OCI-LY1 (cell line): ENCODE results near the gene ADAMTS3.

ENCODE experiments used
- H2AFZ ChIP-seq: fragments of 200-600 bp; sonication (generic), shearing (Covaris generic); 2 replicates; pipeline ENCODE4 v1.6.0; 2014; ENCODE audit warnings: antibody characterized with exemption, mild to moderate bottlenecking, low read length
- H3F3A ChIP-seq: fragments of 200-600 bp; sonication (generic), shearing (Covaris generic); 2 replicates; pipeline ENCODE4 v1.6.0; 2014; ENCODE audit warnings: mild to moderate bottlenecking, antibody characterized with exemption, low read length, moderate library complexity; ENCODE audit not compliant: insufficient read depth
- H3K27ac ChIP-seq: fragments of 200-600 bp; sonication (generic); 2 replicates; pipeline ENCODE4 v1.5.1; 2014; ENCODE audit warnings: low read length, mixed run types, mild to moderate bottlenecking, low read depth; ENCODE audit not compliant: poor library complexity, severe bottlenecking
- H3K27me3 ChIP-seq: fragments of 200-600 bp; sonication (generic); 2 replicates; pipeline ENCODE4 v1.6.0; 2014; ENCODE audit warnings: antibody characterized with exemption, mild to moderate bottlenecking, low read length, moderate library complexity; ENCODE audit not compliant: insufficient read depth
- H3K36me3 ChIP-seq: fragments of 200-600 bp; sonication (generic); 2 replicates; pipeline ENCODE4 v1.6.1; 2014; ENCODE audit warnings: mild to moderate bottlenecking, antibody characterized with exemption, low read length, moderate library complexity, mixed read lengths; ENCODE audit not compliant: insufficient read depth
- H3K4me1 ChIP-seq: fragments of 200-600 bp; sonication (generic); 2 replicates; pipeline ENCODE4 v1.5.1; 2014; ENCODE audit warnings: mild to moderate bottlenecking, low read length, moderate library complexity; ENCODE audit not compliant: insufficient read depth, severe bottlenecking
- H3K4me2 ChIP-seq: fragments of 200-600 bp; sonication (generic), shearing (Covaris generic); 2 replicates; pipeline ENCODE4 v1.6.1; 2014; ENCODE audit warnings: low read length
- H3K4me3 ChIP-seq: fragments of 200-600 bp; sonication (generic); 2 replicates; pipeline ENCODE4 v1.5.1; 2014; ENCODE audit warnings: low read length, low read depth, mild to moderate bottlenecking, mixed read lengths; ENCODE audit not compliant: poor library complexity, severe bottlenecking
- H3K79me2 ChIP-seq: fragments of 200-600 bp; shearing (Covaris generic); 2 replicates; pipeline ENCODE4 v1.6.1; 2016; ENCODE audit warnings: mixed run types, low read length, mixed read lengths; ENCODE audit not compliant: insufficient read depth
- H3K9ac ChIP-seq: fragments of 200-600 bp; sonication (generic), shearing (Covaris generic); 2 replicates; pipeline ENCODE4 v1.6.1; 2014; ENCODE audit warnings: mild to moderate bottlenecking, low read length, mixed read lengths
- H3K9me2 ChIP-seq: fragments of 200-600 bp; sonication (generic), shearing (Covaris generic); 2 replicates; pipeline ENCODE4 v1.6.1; 2014; ENCODE audit warnings: low read depth, mild to moderate bottlenecking, low read length, mixed read lengths
- H3K9me3 ChIP-seq: fragments of 200-600 bp; shearing (Covaris generic); 2 replicates; pipeline ENCODE4 v1.6.1; 2014; ENCODE audit warnings: low read length, mixed read lengths
- H4K20me1 ChIP-seq: fragments of 200-600 bp; sonication (generic), shearing (Covaris generic); 2 replicates; pipeline ENCODE4 v1.6.0; 2016; ENCODE audit warnings: mild to moderate bottlenecking, low read length; ENCODE audit not compliant: insufficient read depth
- CTCF ChIP-seq: fragments of 200-600 bp; sonication (generic), shearing (Covaris generic); IDR thresholded peaks from 2 replicates; pipeline ENCODE4 v1.5.1; 2017; ENCODE audit warnings: mild to moderate bottlenecking, antibody characterized with exemption, low read length, moderate library complexity, mixed read lengths
- EZH2 ChIP-seq: fragments of 200-600 bp; sonication (generic), shearing (Covaris generic); IDR thresholded peaks from 2 replicates; pipeline ENCODE4 v1.8.0; 2017; ENCODE audit warnings: borderline replicate concordance, mixed run types, mild to moderate bottlenecking, antibody characterized with exemption, low read length, moderate library complexity, mixed read lengths

Gene ADAMTS3

GRCh38 chr4:72569719-72570235 lies 756 bp upstream of the ADAMTS3 start:
- Histone ChIP-seq H4K20me1 (no peaks in the 10 kb centered on the region), H3K27me3 (no peaks in the 10 kb centered on the region), H3K27ac (no peak overlapping the region), H3K4me3 (no peak overlapping the region), H3K79me2 (no peaks in the 10 kb centered on the region), H3F3A (no peaks in the 10 kb centered on the region), H3K9ac (no peak overlapping the region), H3K9me2 (no peaks in the 10 kb centered on the region), H2AFZ (no peak overlapping the region), H3K36me3 (no peaks in the 10 kb centered on the region), H3K4me1 (no peaks in the 10 kb centered on the region), H3K4me2 (no peak overlapping the region), H3K9me3 (no peaks in the 10 kb centered on the region)
- TF ChIP-seq CTCF: no peak
- no peak for TF ChIP-seq EZH2

GRCh38 chr4:72567821-72568675 lies 973 bp downstream of the ADAMTS3 start:
- Histone ChIP-seq H3K27me3 (no peaks in the 10 kb centered on the region), H2AFZ (no peak overlapping the region), H3K27ac (no peak overlapping the region), H3K4me2 (no peak overlapping the region), H3K79me2 (no peaks in the 10 kb centered on the region), H3K4me3 (no peak overlapping the region), H3K9me3 (no peaks in the 10 kb centered on the region), H3K9me2 (no peaks in the 10 kb centered on the region), H3F3A (no peaks in the 10 kb centered on the region), H3K9ac (no peak overlapping the region), H4K20me1 (no peaks in the 10 kb centered on the region), H3K4me1 (no peaks in the 10 kb centered on the region), H3K36me3 (no peaks in the 10 kb centered on the region)
- TF ChIP-seq CTCF: no peak
- no peak for TF ChIP-seq EZH2

GRCh38 chr4:72567036-72567435 lies 2.0 kb downstream of the ADAMTS3 start:
- no peak overlapping the region for H3K9ac ChIP-seq
- no peak overlapping the region for H3K4me3 ChIP-seq
- no peaks in the 10 kb centered on the region for H3K4me1 ChIP-seq
- no peaks in the 10 kb centered on the region for H3K9me2 ChIP-seq
- H4K20me1 ChIP-seq: no peaks in the 10 kb centered on the region
- no peak overlapping the region for H3K27ac ChIP-seq
- H3K9me3 ChIP-seq: no peaks in the 10 kb centered on the region
- no peaks in the 10 kb centered on the region for H3K79me2 ChIP-seq
- H2AFZ ChIP-seq: no peak overlapping the region
- no peaks in the 10 kb centered on the region for H3K27me3 ChIP-seq
- H3F3A ChIP-seq: no peaks in the 10 kb centered on the region
- no peak overlapping the region for H3K4me2 ChIP-seq
- H3K36me3 ChIP-seq: no peaks in the 10 kb centered on the region
- TF ChIP-seq CTCF (no peak), EZH2 (no peak)
